PC-9 (cell line): ENCODE data around the gene AGPAT3. TPM values are rescaled to one million over a fixed set of nuclear protein-coding genes. Genes with fewer than 3 reads are reported as not detected.

Experiments used
- BruUV-seq: library from RNA; stranded (reverse); fragments of 400-500 nt; replicated peaks from 2 replicates; lab custom pipeline; 2021; lab: Mats Ljungman, UMichigan
- CTCF ChIA-PET: fragments of 300-600 bp; sonication (Branson Sonifier 250); formaldehyde crosslinking; loops from one replicate; lab custom pipeline; 2022; ENCODE audit warnings: antibody characterized with exemption; lab: Charles Lee
- POLR2A ChIA-PET: fragments of 300-600 bp; sonication (Branson Sonifier 250); formaldehyde crosslinking; loops from one replicate; lab custom pipeline; 2022; ENCODE audit warnings: antibody characterized with exemption; ENCODE audit not compliant: unreplicated experiment; lab: Charles Lee
- DNase-seq, 2 experiments: peaks; one replicate each; pipeline versions ENCODE4 v3.0.0 to v3.0.0-alpha.2; 2015 to 2022; ENCODE audit warnings: mixed read lengths in 1 of 2
- H2AFZ ChIP-seq: fragments of 200-600 bp; sonication (generic); 2 replicates; pipeline ENCODE4 v1.8.1; 2017; ENCODE audit warnings: antibody characterized with exemption
- H3F3A ChIP-seq: fragments of 200-600 bp; sonication (generic); 2 replicates; pipeline ENCODE4 v1.8.1; 2017; ENCODE audit warnings: antibody characterized with exemption, mild to moderate bottlenecking, low read depth; ENCODE audit not compliant: insufficient read depth
- H3K27ac ChIP-seq: fragments of 200-600 bp; sonication (generic); 2 replicates; pipeline ENCODE4 v1.6.1; 2016; ENCODE audit warnings: mixed run types
- H3K27me3 ChIP-seq: fragments of 200-600 bp; sonication (generic); 2 replicates; pipeline ENCODE4 v1.6.1; 2016; ENCODE audit warnings: low read depth, mixed run types; ENCODE audit not compliant: insufficient read depth
- H3K36me3 ChIP-seq: fragments of 200-600 bp; sonication (generic); 2 replicates; pipeline ENCODE4 v1.6.1; 2016; ENCODE audit warnings: low read depth, mixed run types
- H3K4me1 ChIP-seq: fragments of 200-600 bp; sonication (generic); replicated peaks from 2 replicates; pipeline ENCODE4 v1.6.1; 2016; ENCODE audit warnings: mixed run types; ENCODE audit not compliant: insufficient read depth
- H3K4me2 ChIP-seq: fragments of 200-600 bp; sonication (generic); 2 replicates; pipeline ENCODE4 v1.6.1; 2017; ENCODE audit warnings: mixed run types
- H3K4me3 ChIP-seq: fragments of 200-600 bp; sonication (generic); 2 replicates; pipeline ENCODE4 v1.6.1; 2016; ENCODE audit warnings: mixed run types
- H3K79me2 ChIP-seq: fragments of 200-600 bp; sonication (generic); 2 replicates; pipeline ENCODE4 v1.6.1; 2017; ENCODE audit warnings: low read depth, mixed run types
- H3K9me2 ChIP-seq: fragments of 200-600 bp; sonication (generic); 2 replicates; pipeline ENCODE4 v1.8.1; 2017; ENCODE audit warnings: mild to moderate bottlenecking; ENCODE audit not compliant: insufficient read depth
- H3K9me3 ChIP-seq: fragments of 200-600 bp; sonication (generic); 2 replicates; pipeline ENCODE4 v1.8.1; 2016; ENCODE audit warnings: low read depth; ENCODE audit not compliant: insufficient read depth
- H4K20me1 ChIP-seq: fragments of 200-600 bp; sonication (generic); 2 replicates; pipeline ENCODE4 v1.8.1; 2017; ENCODE audit not compliant: insufficient read depth
- EZH2 ChIP-seq: fragments of 200-600 bp; sonication (generic); IDR thresholded peaks from 2 replicates; pipeline ENCODE4 v1.8.0; 2017; ENCODE audit warnings: antibody characterized with exemption, low read depth
- intact Hi-C: fragments of 100-400 bp; cut with micrococcal nuclease; formaldehyde crosslinking; loops from one replicate; pipeline ENCODE4 v1.10.0; 2022; ENCODE audit not compliant: unreplicated experiment
- total RNA-seq: library from RNA; stranded (reverse); gene quantifications from 2 replicates; pipeline ENCODE4 v1.2.3, GENCODE V29; 2021
- TF ChIP-seq, protein P1 (sequence below): fragments of 200-600 bp; sonication (generic); conservative IDR thresholded peaks from 2 replicates; pipeline ENCODE4 v1.6.1; 2017; ENCODE audit warnings: mixed run types, antibody characterized with exemption, mild to moderate bottlenecking, moderate library complexity

The AGPAT3 gene
- total RNA-seq, 1 experiment from 2014 or later, result 39.0 TPM

DNA sequence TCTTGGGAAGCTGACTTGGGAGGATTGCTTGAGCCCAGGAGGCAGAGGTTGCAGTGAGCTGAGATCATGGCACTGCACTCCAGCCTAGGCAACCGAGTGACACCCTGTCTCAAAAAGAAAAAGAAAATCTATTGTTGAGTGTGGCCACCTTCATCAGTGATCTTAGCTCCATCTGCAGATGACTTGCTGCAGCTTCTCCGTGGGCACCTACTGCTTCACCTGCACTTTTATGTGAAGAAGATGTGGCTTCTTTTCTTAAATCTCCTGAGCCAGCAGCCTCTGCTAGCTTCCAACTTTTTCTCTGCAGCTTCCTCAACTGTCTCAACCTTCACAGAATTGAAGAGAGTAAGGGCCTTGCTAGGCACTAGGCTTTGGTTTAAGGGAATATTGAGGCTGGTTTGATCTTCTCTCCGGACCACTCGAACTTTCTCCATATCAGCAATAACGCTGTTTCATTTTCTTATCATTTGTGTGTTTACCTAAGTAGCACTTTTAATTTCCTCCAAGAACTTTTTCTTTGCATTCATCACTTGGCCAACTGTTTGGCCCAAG lies 28.0 kb downstream of the AGPAT3 start:
- no peaks in the 10 kb centered on the region for H3F3A ChIP-seq
- peaks cover 3% of the 10 kb centered on the region for H3K79me2 ChIP-seq
- H3K27ac ChIP-seq, result no peak overlapping the region
- H3K4me1 ChIP-seq, result no peaks in the 10 kb centered on the region
- H3K4me3 ChIP-seq, result no peak overlapping the region
- ChIA-PET CTCF (interaction anchor here (0.6 kb wide), 1 partner anchor 118 kb away, joined by 8 read pairs; no protein-coding TSS in a partner anchor), POLR2A (no interaction called here)
- no peak overlapping the region for H2AFZ ChIP-seq
- no peak for TF ChIP-seq EZH2
- TF ChIP-seq, protein P1, sequence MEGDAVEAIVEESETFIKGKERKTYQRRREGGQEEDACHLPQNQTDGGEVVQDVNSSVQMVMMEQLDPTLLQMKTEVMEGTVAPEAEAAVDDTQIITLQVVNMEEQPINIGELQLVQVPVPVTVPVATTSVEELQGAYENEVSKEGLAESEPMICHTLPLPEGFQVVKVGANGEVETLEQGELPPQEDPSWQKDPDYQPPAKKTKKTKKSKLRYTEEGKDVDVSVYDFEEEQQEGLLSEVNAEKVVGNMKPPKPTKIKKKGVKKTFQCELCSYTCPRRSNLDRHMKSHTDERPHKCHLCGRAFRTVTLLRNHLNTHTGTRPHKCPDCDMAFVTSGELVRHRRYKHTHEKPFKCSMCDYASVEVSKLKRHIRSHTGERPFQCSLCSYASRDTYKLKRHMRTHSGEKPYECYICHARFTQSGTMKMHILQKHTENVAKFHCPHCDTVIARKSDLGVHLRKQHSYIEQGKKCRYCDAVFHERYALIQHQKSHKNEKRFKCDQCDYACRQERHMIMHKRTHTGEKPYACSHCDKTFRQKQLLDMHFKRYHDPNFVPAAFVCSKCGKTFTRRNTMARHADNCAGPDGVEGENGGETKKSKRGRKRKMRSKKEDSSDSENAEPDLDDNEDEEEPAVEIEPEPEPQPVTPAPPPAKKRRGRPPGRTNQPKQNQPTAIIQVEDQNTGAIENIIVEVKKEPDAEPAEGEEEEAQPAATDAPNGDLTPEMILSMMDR, result no peak
- no peak overlapping the region for H3K4me2 ChIP-seq
- no peaks in the 10 kb centered on the region for H4K20me1 ChIP-seq
- no peaks in the 10 kb centered on the region for H3K9me2 ChIP-seq
- H3K36me3 ChIP-seq, result no peaks in the 10 kb centered on the region
- DNase-seq, result no peak
- no TSS peak for BruUV-seq
- H3K27me3 ChIP-seq, result no peaks in the 10 kb centered on the region
- no peaks in the 10 kb centered on the region for H3K9me3 ChIP-seq
- intact Hi-C loops, result no loop called here

DNA sequence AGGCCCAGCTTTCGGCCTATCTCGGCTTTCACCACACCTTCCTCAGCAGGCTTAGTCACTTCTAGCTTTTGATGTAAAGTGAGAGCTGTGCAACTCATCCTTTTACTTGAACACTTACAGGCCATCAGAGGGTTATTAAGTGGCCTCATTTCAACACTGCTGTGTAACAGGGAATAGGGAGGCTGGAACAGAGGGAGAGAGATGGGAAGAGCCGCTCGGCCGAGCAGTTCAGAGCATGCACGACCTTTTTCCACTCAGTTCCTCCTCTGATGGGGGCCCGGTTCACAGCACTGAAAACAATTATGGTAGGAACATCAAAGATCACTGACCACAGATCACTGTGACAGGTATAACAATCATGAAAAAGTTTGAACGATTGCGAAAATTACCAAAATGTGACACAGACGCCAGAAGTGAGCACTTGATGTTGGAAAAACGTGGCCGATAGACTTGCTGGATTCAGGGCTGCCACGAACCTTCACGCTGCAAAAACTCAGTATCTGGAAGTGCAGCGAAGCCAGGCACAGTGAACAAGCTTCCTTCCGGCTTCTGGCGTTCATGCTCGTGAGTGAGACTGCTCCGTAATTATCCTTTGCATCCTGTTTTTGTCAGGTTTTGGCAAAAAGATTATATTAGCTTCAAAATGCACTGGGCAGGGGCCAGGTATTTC lies 28.6 kb downstream of the AGPAT3 start:
- Histone ChIP-seq H3F3A (no peaks in the 10 kb centered on the region), H3K4me1 (no peaks in the 10 kb centered on the region), H3K9me2 (no peaks in the 10 kb centered on the region), H3K27me3 (no peaks in the 10 kb centered on the region), H3K9me3 (no peaks in the 10 kb centered on the region), H3K4me2 (no peak overlapping the region), H3K79me2 (peaks cover 3% of the 10 kb centered on the region), H4K20me1 (no peaks in the 10 kb centered on the region), H3K4me3 (no peak overlapping the region), H2AFZ (no peak overlapping the region), H3K27ac (no peak overlapping the region), H3K36me3 (no peaks in the 10 kb centered on the region)
- ChIA-PET CTCF (interaction anchor here (0.6 kb wide), 1 partner anchor 117 kb away, joined by 8 read pairs; no protein-coding TSS in a partner anchor), POLR2A (interaction anchor here (0.6 kb wide), 1 partner anchor 145 kb away, joined by 6 read pairs; no protein-coding TSS in a partner anchor)
- TF ChIP-seq EZH2, result no peak
- TF ChIP-seq, protein P1, result no peak
- DNase-seq, result no peak
- no TSS peak for BruUV-seq
- intact Hi-C loops, result no loop called here

DNA sequence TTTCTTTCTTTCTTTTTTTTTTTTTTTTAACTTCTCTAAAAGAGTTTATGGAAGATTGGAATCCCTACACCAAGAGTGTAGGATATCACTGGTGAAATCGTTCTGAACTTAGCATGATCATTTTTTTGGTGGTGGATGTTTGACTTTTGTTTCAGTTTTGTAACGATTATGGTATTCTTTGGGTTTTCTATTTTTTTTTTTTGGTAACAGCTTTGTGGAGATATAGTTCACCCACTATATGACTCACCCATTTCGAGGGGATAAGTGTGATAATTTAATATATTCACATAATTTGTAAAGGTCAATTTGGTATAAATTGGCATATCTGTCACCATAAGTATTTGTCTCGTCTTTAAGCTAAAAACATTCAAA lies 29.2 kb downstream of the AGPAT3 start:
- CTCF ChIA-PET, result no interaction called here
- Histone ChIP-seq H3K79me2 (peaks cover 3% of the 10 kb centered on the region), H3K9me3 (no peaks in the 10 kb centered on the region), H4K20me1 (no peaks in the 10 kb centered on the region), H3F3A (no peaks in the 10 kb centered on the region), H3K27me3 (no peaks in the 10 kb centered on the region), H3K36me3 (no peaks in the 10 kb centered on the region), H3K27ac (no peak overlapping the region), H3K4me3 (no peak overlapping the region), H3K4me2 (no peak overlapping the region), H3K4me1 (no peaks in the 10 kb centered on the region), H3K9me2 (no peaks in the 10 kb centered on the region), H2AFZ (no peak overlapping the region)
- POLR2A ChIA-PET, result interaction anchor here (0.6 kb wide), 1 partner anchor 144 kb away, joined by 6 read pairs; no protein-coding TSS in a partner anchor
- TF ChIP-seq EZH2, result no peak
- TF ChIP-seq, protein P1, result no peak
- BruUV-seq, result no TSS peak
- intact Hi-C loops, result no loop called here
- DNase-seq, result no peak
